Chondrocyte (in vitro differentiated cells): ENCODE data around the gene DSTN. TPM values are rescaled to one million over a fixed set of nuclear protein-coding genes. Genes with fewer than 3 reads are reported as not detected.
A peak's percentile ranks its signal among the peaks of the same experiment; 100 is the strongest.

ENCODE experiments used
- DNase-seq: peaks from one replicate; pipeline ENCODE4 v3.0.0; 2021; ENCODE audit warnings: mixed read lengths, low spot score
- H3K27ac Mint-ChIP-seq: one replicate; pipeline ENCODE4 v1.8.0; 2021; ENCODE audit warnings: mild to moderate bottlenecking, moderate library complexity, mixed read lengths; ENCODE audit not compliant: unreplicated experiment
- H3K27me3 Mint-ChIP-seq: 2 replicates; pipeline ENCODE4 v1.8.0; 2021; ENCODE audit warnings: low read depth, mixed read lengths
- H3K36me3 Mint-ChIP-seq: 2 replicates; pipeline ENCODE4 v1.8.0; 2021; ENCODE audit warnings: low read depth, mixed read lengths
- H3K4me1 Mint-ChIP-seq: 2 replicates; pipeline ENCODE4 v1.8.0; 2021; ENCODE audit warnings: low read depth, mild to moderate bottlenecking, mixed read lengths
- H3K4me3 Mint-ChIP-seq: one replicate; pipeline ENCODE4 v1.8.0; 2021; ENCODE audit warnings: mild to moderate bottlenecking, moderate library complexity, mixed read lengths; ENCODE audit not compliant: unreplicated experiment
- H3K9me3 Mint-ChIP-seq: 2 replicates; pipeline ENCODE4 v1.8.0; 2021; ENCODE audit warnings: low read depth, mixed read lengths
- total RNA-seq: library from RNA; stranded (reverse); gene quantifications from 3 replicates; pipeline ENCODE4 v1.2.1, GENCODE V29; 2021
- TF ChIP-seq, protein P1 (sequence below): fragments of 200-600 bp; sonication (generic); IDR thresholded peaks from 2 replicates; pipeline ENCODE4 v1.5.0; 2021; ENCODE audit warnings: antibody characterized with exemption, mild to moderate bottlenecking, moderate library complexity

Gene DSTN
- total RNA-seq, 1 donor from 2014 or later: 1,290 TPM

DNA sequence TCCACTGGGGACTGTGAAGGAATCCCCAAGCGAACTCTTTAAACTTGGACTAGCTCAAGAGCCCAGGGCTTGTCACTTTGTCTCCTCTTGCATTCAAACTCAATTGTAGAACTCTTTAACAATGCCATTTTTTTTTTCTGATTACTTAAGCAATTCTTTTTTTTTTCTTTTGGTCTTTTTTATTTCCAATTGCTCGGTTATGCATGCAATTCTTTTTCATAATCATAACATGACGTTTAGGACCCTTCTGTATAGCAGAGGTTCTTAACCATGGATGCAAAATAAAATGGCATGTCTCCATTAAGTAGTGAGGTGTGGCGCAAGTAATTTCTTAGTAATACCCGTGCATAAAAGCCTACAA, 38.2 kb upstream of the DSTN start:
- H3K9me3 Mint-ChIP-seq: no peaks in the 10 kb centered on the region
- no peaks in the 10 kb centered on the region for H3K27me3 Mint-ChIP-seq
- TF ChIP-seq, protein P1, sequence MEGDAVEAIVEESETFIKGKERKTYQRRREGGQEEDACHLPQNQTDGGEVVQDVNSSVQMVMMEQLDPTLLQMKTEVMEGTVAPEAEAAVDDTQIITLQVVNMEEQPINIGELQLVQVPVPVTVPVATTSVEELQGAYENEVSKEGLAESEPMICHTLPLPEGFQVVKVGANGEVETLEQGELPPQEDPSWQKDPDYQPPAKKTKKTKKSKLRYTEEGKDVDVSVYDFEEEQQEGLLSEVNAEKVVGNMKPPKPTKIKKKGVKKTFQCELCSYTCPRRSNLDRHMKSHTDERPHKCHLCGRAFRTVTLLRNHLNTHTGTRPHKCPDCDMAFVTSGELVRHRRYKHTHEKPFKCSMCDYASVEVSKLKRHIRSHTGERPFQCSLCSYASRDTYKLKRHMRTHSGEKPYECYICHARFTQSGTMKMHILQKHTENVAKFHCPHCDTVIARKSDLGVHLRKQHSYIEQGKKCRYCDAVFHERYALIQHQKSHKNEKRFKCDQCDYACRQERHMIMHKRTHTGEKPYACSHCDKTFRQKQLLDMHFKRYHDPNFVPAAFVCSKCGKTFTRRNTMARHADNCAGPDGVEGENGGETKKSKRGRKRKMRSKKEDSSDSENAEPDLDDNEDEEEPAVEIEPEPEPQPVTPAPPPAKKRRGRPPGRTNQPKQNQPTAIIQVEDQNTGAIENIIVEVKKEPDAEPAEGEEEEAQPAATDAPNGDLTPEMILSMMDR: no peak
- peak overlapping the region; percentile 83 for H3K4me3 Mint-ChIP-seq
- no peak for DNase-seq
- no peaks in the 10 kb centered on the region for H3K36me3 Mint-ChIP-seq
- peaks cover 26% of the 10 kb centered on the region for H3K4me1 Mint-ChIP-seq
- peak overlapping the region; percentile 94 for H3K27ac Mint-ChIP-seq

GRCh38 chr20:17533396-17533795, 36.5 kb upstream of the DSTN start:
- H3K27me3 Mint-ChIP-seq: no peaks in the 10 kb centered on the region
- no peak overlapping the region for H3K4me3 Mint-ChIP-seq
- no peaks in the 10 kb centered on the region for H3K9me3 Mint-ChIP-seq
- H3K27ac Mint-ChIP-seq: no peak overlapping the region
- H3K36me3 Mint-ChIP-seq: no peaks in the 10 kb centered on the region
- TF ChIP-seq, protein P1: no peak
- H3K4me1 Mint-ChIP-seq: peaks cover 41% of the 10 kb centered on the region
- DNase-seq: no peak

DNA sequence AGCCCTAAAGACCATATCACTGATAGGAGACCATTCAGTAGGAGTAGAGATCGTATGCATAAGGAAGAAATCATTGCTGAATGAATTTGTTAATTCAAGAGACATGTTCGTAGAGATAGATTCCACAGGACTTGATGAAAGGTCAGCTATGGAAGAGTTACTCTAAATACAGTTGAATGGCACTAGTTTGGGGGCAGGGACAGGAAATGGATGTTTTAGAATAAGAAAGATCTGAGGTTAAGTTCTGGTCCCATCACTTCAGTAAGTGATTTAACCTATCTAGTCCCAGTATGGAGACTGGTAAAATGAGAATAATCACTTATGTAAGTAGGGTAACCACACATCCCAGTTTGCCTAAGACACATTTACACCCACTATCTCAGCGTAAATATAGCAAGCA, 35.8 kb upstream of the DSTN start:
- Mint-ChIP-seq H3K9me3 (no peaks in the 10 kb centered on the region), H3K4me3 (no peak overlapping the region), H3K36me3 (no peaks in the 10 kb centered on the region), H3K27ac (no peak overlapping the region), H3K27me3 (no peaks in the 10 kb centered on the region), H3K4me1 (peaks cover 48% of the 10 kb centered on the region)
- TF ChIP-seq, protein P1: no peak
- DNase-seq: no peak

- Mint-ChIP-seq H3K27me3 (no peaks in the 10 kb centered on the region), H3K4me1 (peaks cover 57% of the 10 kb centered on the region), H3K27ac (peak overlapping the region; percentile 81), H3K36me3 (no peaks in the 10 kb centered on the region), H3K9me3 (no peaks in the 10 kb centered on the region), H3K4me3 (no peak overlapping the region)
- DNase-seq: no peak
- TF ChIP-seq, protein P1: peak; percentile 99
Observed at GRCh38 chr20:17536944-17537444, 32.9 kb upstream of the DSTN start.

DNA sequence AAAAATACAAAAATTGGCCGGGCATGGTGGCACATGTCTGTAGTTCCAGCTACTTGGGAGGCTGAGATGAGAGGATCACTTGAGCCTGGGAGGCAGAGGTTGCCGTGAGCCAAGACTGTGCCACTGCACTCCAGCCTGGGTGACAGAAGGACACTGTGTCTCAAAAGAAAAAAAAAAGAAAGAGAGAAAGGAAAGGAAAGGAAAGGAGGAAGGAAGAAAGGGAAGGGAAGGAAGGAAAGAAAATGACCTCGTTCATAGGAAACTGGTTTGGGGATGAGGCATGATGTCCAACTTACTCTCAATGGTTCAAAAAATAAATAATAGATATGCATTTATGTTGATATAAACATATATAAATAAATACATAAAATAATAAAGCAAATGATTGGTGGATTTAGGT, 31.9 kb upstream of the DSTN start:
- no peak for DNase-seq
- H3K27me3 Mint-ChIP-seq: no peaks in the 10 kb centered on the region
- peaks cover 67% of the 10 kb centered on the region for H3K4me1 Mint-ChIP-seq
- no peaks in the 10 kb centered on the region for H3K36me3 Mint-ChIP-seq
- no peak overlapping the region for H3K27ac Mint-ChIP-seq
- H3K4me3 Mint-ChIP-seq: no peak overlapping the region
- H3K9me3 Mint-ChIP-seq: no peaks in the 10 kb centered on the region
- TF ChIP-seq, protein P1: no peak
